ENCODE results near the gene IFITM2. TPM values are rescaled to one million over a fixed set of nuclear protein-coding genes. Genes with fewer than 3 reads are reported as not detected.
A peak's percentile ranks its signal among the peaks of the same experiment; 100 is the strongest.

IFITM2 gene
- total RNA-seq, 1 experiment from 2014 or later, result 421 TPM

DNA sequence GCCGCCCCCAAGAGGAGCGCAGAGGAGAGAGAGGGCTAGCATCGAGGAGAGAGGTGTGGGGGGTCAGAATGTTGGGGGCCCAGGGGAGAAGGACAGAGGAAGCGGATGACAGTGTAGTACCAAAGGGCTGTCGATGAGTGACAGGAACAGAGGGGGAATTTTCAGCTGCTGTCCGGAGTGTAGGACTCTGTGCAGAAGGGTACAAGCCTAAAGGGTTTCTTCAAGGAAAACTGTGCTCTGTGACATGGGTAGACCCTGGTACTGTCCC, 34.8 kb upstream of the IFITM2 start:
- no CpG with 5 or more reads among the region's 6 CpGs for WGBS (ENCODE audit: extremely low coverage, insufficient read length, low lambda C conversion rate)
- peaks cover 11% of the 10 kb centered on the region for H3K27me3 Mint-ChIP-seq (ENCODE audit: low read depth)
- Histone ChIP-seq H3K18ac (ENCODE audit: insufficient read length, low read depth, low read length) (no peak overlapping the region), H3T11ph (ENCODE audit: low read length) (no peak overlapping the region), H2AK5ac (ENCODE audit: insufficient read length, low read length) (no peak overlapping the region), H4K20me1 (ENCODE audit: control insufficient read depth, insufficient read depth, insufficient read length) (no peaks in the 10 kb centered on the region), H3K4me1 (ENCODE audit: insufficient read depth, low read length) (peaks cover 6% of the 10 kb centered on the region), H3K4me2 (ENCODE audit: insufficient read depth, insufficient read length, low read length) (no peak overlapping the region), H3K14ac (ENCODE audit: insufficient read depth, low read length) (no peak overlapping the region), H3K79me1 (ENCODE audit: insufficient read depth, low read depth, low read length, poor library complexity, severe bottlenecking) (no peaks in the 10 kb centered on the region), H2BK20ac (ENCODE audit: low read depth, low read length, poor library complexity, severe bottlenecking) (no peak overlapping the region), H3K79me2 (ENCODE audit: insufficient read depth, low read length) (no peaks in the 10 kb centered on the region), H3K4ac (ENCODE audit: low read depth, low read length) (no peak overlapping the region), H3K56ac (ENCODE audit: insufficient read length, low read depth, low read length) (no peak overlapping the region), H3K27ac (ENCODE audit: insufficient read length, low read depth, low read length) (no peak overlapping the region), H2BK15ac (ENCODE audit: low read depth, low read length) (no peak overlapping the region), H4K91ac (ENCODE audit: insufficient read length, low read depth, low read length) (no peak overlapping the region), H2AFZ (ENCODE audit: low read length) (no peak overlapping the region), H3K23me2 (ENCODE audit: insufficient read length, low read depth, low read length, poor library complexity, severe bottlenecking) (no peaks in the 10 kb centered on the region), H3K27me3 (ENCODE audit: insufficient read depth, low read length) (no peaks in the 10 kb centered on the region), H3K23ac (ENCODE audit: insufficient read length, low read depth, low read length) (no peak overlapping the region), H2BK5ac (ENCODE audit: insufficient read length, low read length) (no peak overlapping the region), H3K9ac (ENCODE audit: extremely low read depth, insufficient read length, low read length) (no peak overlapping the region), H4K5ac (ENCODE audit: insufficient read length, low read depth, low read length) (no peak overlapping the region), H4K8ac (replicated peaks; ENCODE audit: insufficient read length, low read depth, low read length) (no peak overlapping the region), H2BK12ac (ENCODE audit: insufficient read length, low read depth, low read length) (no peak overlapping the region), H2BK120ac (ENCODE audit: low read depth, low read length, poor library complexity, severe bottlenecking) (no peak overlapping the region), H3K9me3 (ENCODE audit: control insufficient read depth, low read depth, low read length) (no peaks in the 10 kb centered on the region)
- no peak overlapping the region for H3K4me3 Mint-ChIP-seq
- peak overlapping the region in 1 of 3 experiments; percentile 48; a peak in 1 of 7 replicates for H3K27ac Mint-ChIP-seq
- H3K4me1 Mint-ChIP-seq, result peaks cover 36 to 42% of the 10 kb centered on the region in 2 experiments
- H3K36me3 Mint-ChIP-seq (ENCODE audit: insufficient read depth in 1 of 3, low read depth in 3 of 3), result no peaks in the 10 kb centered on the region; a peak in 1 of 7 replicates
- DNase-seq, result no peak
- TF ChIP-seq, protein P1, sequence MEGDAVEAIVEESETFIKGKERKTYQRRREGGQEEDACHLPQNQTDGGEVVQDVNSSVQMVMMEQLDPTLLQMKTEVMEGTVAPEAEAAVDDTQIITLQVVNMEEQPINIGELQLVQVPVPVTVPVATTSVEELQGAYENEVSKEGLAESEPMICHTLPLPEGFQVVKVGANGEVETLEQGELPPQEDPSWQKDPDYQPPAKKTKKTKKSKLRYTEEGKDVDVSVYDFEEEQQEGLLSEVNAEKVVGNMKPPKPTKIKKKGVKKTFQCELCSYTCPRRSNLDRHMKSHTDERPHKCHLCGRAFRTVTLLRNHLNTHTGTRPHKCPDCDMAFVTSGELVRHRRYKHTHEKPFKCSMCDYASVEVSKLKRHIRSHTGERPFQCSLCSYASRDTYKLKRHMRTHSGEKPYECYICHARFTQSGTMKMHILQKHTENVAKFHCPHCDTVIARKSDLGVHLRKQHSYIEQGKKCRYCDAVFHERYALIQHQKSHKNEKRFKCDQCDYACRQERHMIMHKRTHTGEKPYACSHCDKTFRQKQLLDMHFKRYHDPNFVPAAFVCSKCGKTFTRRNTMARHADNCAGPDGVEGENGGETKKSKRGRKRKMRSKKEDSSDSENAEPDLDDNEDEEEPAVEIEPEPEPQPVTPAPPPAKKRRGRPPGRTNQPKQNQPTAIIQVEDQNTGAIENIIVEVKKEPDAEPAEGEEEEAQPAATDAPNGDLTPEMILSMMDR (conservative IDR thresholded peaks at IDR 0.05), result no peak
- H3K9me3 Mint-ChIP-seq, result peaks cover 3 to 5% of the 10 kb centered on the region in 2 experiments; a peak in 3 of 5 replicates
